ENCODE results near the gene ZNF471.

Gene ZNF471

GRCh38 chr19:56507446-56508289 lies at the start of gene ZNF471:
TSS of gene ZNF471 (plus strand) at chr19:56507855. CDS start at chr19:56511572, 3,717 bp downstream.
- peak; percentile 92 for TF ChIP-seq MAX (IDR thresholded peaks at IDR 0.05)
- TF ChIP-seq TCF12 (IDR thresholded peaks at IDR 0.05; ENCODE audit: low read depth) = peak; percentile 17; the same call in 1 of the 2 replicates
- no peak for TF ChIP-seq TEAD4 (IDR thresholded peaks at IDR 0.05)

GRCh38 chr19:56474308-56474707 lies 33.3 kb upstream of the ZNF471 start:
- TF ChIP-seq TCF12 (IDR thresholded peaks at IDR 0.05; ENCODE audit: low read depth) = no peak

- TF ChIP-seq MAX (IDR thresholded peaks at IDR 0.05) (no peak), CEBPB (IDR thresholded peaks at IDR 0.05) (no peak), CREB1 (IDR thresholded peaks at IDR 0.05; ENCODE audit: low read depth) (no peak), REST (IDR thresholded peaks at IDR 0.05; ENCODE audit: low read depth) (no peak), RAD21 (IDR thresholded peaks at IDR 0.05; ENCODE audit: low read depth) (no peak), TAF1 (IDR thresholded peaks at IDR 0.05; ENCODE audit: low read depth) (no peak), EGR1 (IDR thresholded peaks at IDR 0.05) (no peak)
Observed at GRCh38 chr19:56476093-56476492, 31.6 kb upstream of the ZNF471 start.

GRCh38 chr19:56476651-56477428 lies 30.8 kb upstream of the ZNF471 start, which contains the start of gene ZNF667:
TSS of gene ZNF667 (minus strand) at chr19:56477345. CDS start at chr19:56462370, 14,975 bp downstream.
- no peak for TF ChIP-seq CEBPB (IDR thresholded peaks at IDR 0.05)
- TF ChIP-seq RAD21 (IDR thresholded peaks at IDR 0.05; ENCODE audit: low read depth) = no peak
- TF ChIP-seq EGR1 (IDR thresholded peaks at IDR 0.05) = no peak
- TF ChIP-seq TAF1 (IDR thresholded peaks at IDR 0.05; ENCODE audit: low read depth) = no peak
- no peak for TF ChIP-seq YY1 (IDR thresholded peaks at IDR 0.05; ENCODE audit: low read depth)
- no peak for TF ChIP-seq NFIC (IDR thresholded peaks at IDR 0.05)
- TF ChIP-seq REST (IDR thresholded peaks at IDR 0.05; ENCODE audit: low read depth) = no peak
- TF ChIP-seq CREB1 (IDR thresholded peaks at IDR 0.05; ENCODE audit: low read depth) = no peak
- TF ChIP-seq USF1 (IDR thresholded peaks at IDR 0.05) = no peak
- no peak for TF ChIP-seq TCF12 (IDR thresholded peaks at IDR 0.05; ENCODE audit: low read depth)
- no peak for TF ChIP-seq EP300 (IDR thresholded peaks at IDR 0.05; ENCODE audit: borderline replicate concordance)
- TF ChIP-seq ZBTB7A (IDR thresholded peaks at IDR 0.05; ENCODE audit: low read depth) = no peak
- TF ChIP-seq MAX (IDR thresholded peaks at IDR 0.05) = no peak
- TF ChIP-seq FOXM1 (IDR thresholded peaks at IDR 0.05; ENCODE audit: borderline replicate concordance, low read depth) = no peak
- TF ChIP-seq TEAD4 (IDR thresholded peaks at IDR 0.05) = no peak

GRCh38 chr19:56477429-56478338 lies 30.0 kb upstream of the ZNF471 start:
- no peak for TF ChIP-seq TCF12 (IDR thresholded peaks at IDR 0.05; ENCODE audit: low read depth)
- TF ChIP-seq YY1 (IDR thresholded peaks at IDR 0.05; ENCODE audit: low read depth) = no peak
- TF ChIP-seq FOXM1 (IDR thresholded peaks at IDR 0.05; ENCODE audit: borderline replicate concordance, low read depth) = no peak
- TF ChIP-seq EP300 (IDR thresholded peaks at IDR 0.05; ENCODE audit: borderline replicate concordance) = no peak
- TF ChIP-seq NFIC (IDR thresholded peaks at IDR 0.05) = no peak
- no peak; the same call in 1 of the 2 replicates for TF ChIP-seq MAX (IDR thresholded peaks at IDR 0.05)
- TF ChIP-seq ZBTB7A (IDR thresholded peaks at IDR 0.05; ENCODE audit: low read depth) = no peak
- TF ChIP-seq EGR1 (IDR thresholded peaks at IDR 0.05) = no peak
- TF ChIP-seq RAD21 (IDR thresholded peaks at IDR 0.05; ENCODE audit: low read depth) = no peak
- TF ChIP-seq REST (IDR thresholded peaks at IDR 0.05; ENCODE audit: low read depth) = no peak
- no peak for TF ChIP-seq TAF1 (IDR thresholded peaks at IDR 0.05; ENCODE audit: low read depth)
- no peak for TF ChIP-seq TEAD4 (IDR thresholded peaks at IDR 0.05)
- no peak for TF ChIP-seq CREB1 (IDR thresholded peaks at IDR 0.05; ENCODE audit: low read depth)

Data from Ishikawa (cell line).